CD4-positive, alpha-beta T cell (primary cell): ENCODE data around the gene TSHZ2. TPM values are rescaled to one million over a fixed set of nuclear protein-coding genes. Genes with fewer than 3 reads are reported as not detected.
A peak's percentile ranks its signal among the peaks of the same experiment; 100 is the strongest.

Experiments used
- ATAC-seq: fragments of 200-7000 bp; cut with Tn5 transposase; one replicate; pipeline ENCODE4 v1.10.0; 2022; ENCODE audit warnings: mild to moderate bottlenecking; ENCODE audit not compliant: poor library complexity
- CTCF ChIA-PET: fragments of 350-600 bp; sonication (Branson Sonifier 250); formaldehyde crosslinking; loops from one replicate; lab custom pipeline; 2021; ENCODE audit warnings: antibody characterized with exemption, inconsistent platforms; lab: Charles Lee
- POLR2A ChIA-PET: fragments of 350-600 bp; sonication (Branson Sonifier 250); formaldehyde crosslinking; loops from one replicate; lab custom pipeline; 2021; ENCODE audit warnings: antibody characterized with exemption, inconsistent platforms; lab: Charles Lee
- DNase-seq, 14 experiments: peaks; one replicate each; pipeline ENCODE4 v3.0.0-alpha.2; 2013 to 2020; ENCODE audit warnings: mixed read lengths in 2 of 14
- H3K27ac ChIP-seq, 2 donors: one replicate each; pipeline versions ENCODE4 v1.5.1 to v1.7.0; 2013; ENCODE audit warnings: low read length in 2 of 2, low read depth in 1 of 2, mild to moderate bottlenecking in 1 of 2
- H3K27me3 ChIP-seq, 2 experiments: 1 replicate in 1 of 2; 2 replicates in 1 of 2; pipeline versions ENCODE4 v1.6.1 to v1.7.0; 2013; ENCODE audit warnings: low read length in 2 of 2, control low read depth in 1 of 2, mild to moderate bottlenecking in 1 of 2, moderate library complexity in 1 of 2; ENCODE audit not compliant: insufficient read depth in 2 of 2, control insufficient read depth in 1 of 2
- H3K36me3 ChIP-seq: one replicate; pipeline ENCODE4 v1.6.1; 2013; ENCODE audit warnings: low read length, control low read depth; ENCODE audit not compliant: insufficient read depth
- H3K4me1 ChIP-seq: one replicate; pipeline ENCODE4 v1.6.1; 2013; ENCODE audit warnings: low read length, control low read depth; ENCODE audit not compliant: insufficient read depth
- H3K4me3 ChIP-seq: one replicate; pipeline ENCODE4 v1.5.1; 2013; ENCODE audit warnings: mild to moderate bottlenecking, low read length, moderate library complexity
- H3K9me3 ChIP-seq, 2 experiments: 1 replicate in 1 of 2; 2 replicates in 1 of 2; pipeline versions ENCODE4 v1.6.1 to v1.7.0; 2013; ENCODE audit warnings: low read length in 2 of 2, mild to moderate bottlenecking in 2 of 2, control low read depth in 1 of 2, moderate library complexity in 1 of 2; ENCODE audit not compliant: control insufficient read depth in 1 of 2, insufficient read depth in 1 of 2
- H3K27ac Mint-ChIP-seq: one replicate; pipeline ENCODE4 v1.8.0; 2020; ENCODE audit warnings: mixed read lengths
- H3K27me3 Mint-ChIP-seq: one replicate; pipeline ENCODE4 v1.8.0; 2021; ENCODE audit warnings: mixed read lengths
- H3K36me3 Mint-ChIP-seq: one replicate; pipeline ENCODE4 v1.8.0; 2021; ENCODE audit warnings: low read depth, mixed read lengths
- H3K4me1 Mint-ChIP-seq: one replicate; pipeline ENCODE4 v1.8.0; 2021; ENCODE audit warnings: low read depth, mixed read lengths
- H3K4me3 Mint-ChIP-seq: one replicate; pipeline ENCODE4 v1.8.0; 2020; ENCODE audit warnings: mild to moderate bottlenecking, mixed read lengths
- H3K9me3 Mint-ChIP-seq: one replicate; pipeline ENCODE4 v1.8.0; 2020; ENCODE audit warnings: mixed read lengths
- intact Hi-C, 2 experiments: fragments of 100-400 bp; cut with DNase I in 1 of 2; cut with micrococcal nuclease in 1 of 2; formaldehyde crosslinking; loops; one replicate each; pipeline versions ENCODE4 v1.15.1 to v1.9.0; 2023 to 2025; cut with DNase I, micrococcal nuclease
- total RNA-seq, 174 experiments: library from RNA in 2 of 174; stranded (reverse) in 2 of 174; gene quantifications; one replicate each; pipeline ENCODE4 v1.2.3 and lab custom pipeline; 2021 to 2026
- TF ChIP-seq, protein P1 (sequence below): fragments of 200-600 bp; IDR thresholded peaks from one replicate; pipeline ENCODE4 v1.8.0; 2022; ENCODE audit warnings: antibody characterized with exemption, mild to moderate bottlenecking

The TSHZ2 gene
- total RNA-seq, 2 experiments from 2014 or later, result 26.1 to 27.4 TPM

DNA sequence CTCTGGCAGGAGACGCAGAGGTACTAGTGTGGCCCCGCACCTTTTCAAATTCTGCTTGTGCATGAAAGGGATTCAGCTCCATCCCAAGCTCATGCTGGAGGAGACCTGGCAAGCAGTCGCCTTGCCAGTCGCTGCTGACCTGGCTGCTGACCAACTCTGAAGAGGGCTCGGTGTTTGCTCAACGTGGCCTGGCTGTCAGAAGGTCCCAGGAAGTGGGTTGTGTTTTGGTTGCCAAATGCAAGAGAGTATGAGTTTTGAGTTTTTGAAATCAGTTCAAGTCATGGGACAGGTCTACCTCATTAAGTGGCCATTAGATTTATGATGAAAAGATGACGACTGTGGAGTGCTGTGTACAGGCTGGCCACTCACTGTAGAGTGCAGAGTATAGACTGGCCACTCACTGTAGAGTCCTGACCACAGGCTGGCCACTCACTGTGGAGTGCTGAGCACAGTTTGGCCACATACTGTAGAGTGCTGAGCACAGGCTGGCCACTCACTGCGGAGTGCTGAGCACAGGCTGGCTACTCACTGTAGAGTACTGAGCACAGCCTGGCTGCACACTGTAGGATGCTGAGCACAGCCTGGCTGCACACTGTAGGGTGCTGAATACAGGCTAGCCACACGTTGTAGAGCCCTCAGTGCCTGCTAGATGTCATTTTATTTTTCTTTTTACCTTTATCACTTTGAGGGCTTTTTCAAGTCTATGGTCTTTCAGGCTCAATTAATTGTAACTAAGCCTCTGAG is 427.6 kb downstream of the TSHZ2 start:
- H3K4me3 Mint-ChIP-seq, result no peak overlapping the region
- no peak for DNase-seq
- Histone ChIP-seq H3K4me3 (no peak overlapping the region), H3K4me1 (peaks cover 6% of the 10 kb centered on the region), H3K9me3 (peaks cover 0 to 6% of the 10 kb centered on the region in 2 experiments), H3K27me3 (no peaks in the 10 kb centered on the region), H3K36me3 (no peaks in the 10 kb centered on the region), H3K27ac (no peak overlapping the region)
- TF ChIP-seq, protein P1, sequence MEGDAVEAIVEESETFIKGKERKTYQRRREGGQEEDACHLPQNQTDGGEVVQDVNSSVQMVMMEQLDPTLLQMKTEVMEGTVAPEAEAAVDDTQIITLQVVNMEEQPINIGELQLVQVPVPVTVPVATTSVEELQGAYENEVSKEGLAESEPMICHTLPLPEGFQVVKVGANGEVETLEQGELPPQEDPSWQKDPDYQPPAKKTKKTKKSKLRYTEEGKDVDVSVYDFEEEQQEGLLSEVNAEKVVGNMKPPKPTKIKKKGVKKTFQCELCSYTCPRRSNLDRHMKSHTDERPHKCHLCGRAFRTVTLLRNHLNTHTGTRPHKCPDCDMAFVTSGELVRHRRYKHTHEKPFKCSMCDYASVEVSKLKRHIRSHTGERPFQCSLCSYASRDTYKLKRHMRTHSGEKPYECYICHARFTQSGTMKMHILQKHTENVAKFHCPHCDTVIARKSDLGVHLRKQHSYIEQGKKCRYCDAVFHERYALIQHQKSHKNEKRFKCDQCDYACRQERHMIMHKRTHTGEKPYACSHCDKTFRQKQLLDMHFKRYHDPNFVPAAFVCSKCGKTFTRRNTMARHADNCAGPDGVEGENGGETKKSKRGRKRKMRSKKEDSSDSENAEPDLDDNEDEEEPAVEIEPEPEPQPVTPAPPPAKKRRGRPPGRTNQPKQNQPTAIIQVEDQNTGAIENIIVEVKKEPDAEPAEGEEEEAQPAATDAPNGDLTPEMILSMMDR, result no peak
- peaks cover 4% of the 10 kb centered on the region for H3K36me3 Mint-ChIP-seq
- H3K4me1 Mint-ChIP-seq, result peaks cover 53% of the 10 kb centered on the region
- peaks cover 4% of the 10 kb centered on the region for H3K9me3 Mint-ChIP-seq
- ChIA-PET POLR2A (no interaction called here), CTCF (no interaction called here)
- no peak overlapping the region for H3K27ac Mint-ChIP-seq
- H3K27me3 Mint-ChIP-seq, result no peaks in the 10 kb centered on the region
- ATAC-seq, result no peak
- intact Hi-C loops, result no loop called here

GRCh38 chr20:53402233-53403005 is 430.3 kb downstream of the TSHZ2 start:
- no peaks in the 10 kb centered on the region for H3K27me3 ChIP-seq
- no peak overlapping the region for H3K4me3 Mint-ChIP-seq
- DNase-seq, result peak in 12 of 14 experiments; percentile 3 to 60 (median 30)
- peak overlapping the region; percentile 22 for H3K27ac Mint-ChIP-seq
- H3K4me3 ChIP-seq, result no peak overlapping the region
- CTCF ChIA-PET, result no interaction called here
- H3K4me1 Mint-ChIP-seq, result peaks cover 64% of the 10 kb centered on the region
- H3K27ac ChIP-seq, result no peak overlapping the region
- intact Hi-C loops, result loop anchor here in 1 of 2 experiments (1.0 kb wide), 1 partner anchor 14 kb away; no protein-coding TSS in a partner anchor
- ATAC-seq, result peak; percentile 93
- H3K9me3 Mint-ChIP-seq, result peaks cover 4% of the 10 kb centered on the region
- H3K9me3 ChIP-seq, result peaks cover 0 to 6% of the 10 kb centered on the region in 2 experiments
- H3K27me3 Mint-ChIP-seq, result no peaks in the 10 kb centered on the region
- no peaks in the 10 kb centered on the region for H3K36me3 Mint-ChIP-seq
- POLR2A ChIA-PET, result interaction anchor here (0.6 kb wide), 1 partner anchor 1965 kb away, joined by 4 read pairs; no protein-coding TSS in a partner anchor
- no peaks in the 10 kb centered on the region for H3K36me3 ChIP-seq
- TF ChIP-seq, protein P1, result no peak
- H3K4me1 ChIP-seq, result peaks cover 6% of the 10 kb centered on the region

GRCh38 chr20:53403029-53403428 is 430.9 kb downstream of the TSHZ2 start:
- no peak for DNase-seq
- Histone ChIP-seq H3K4me1 (peaks cover 6% of the 10 kb centered on the region), H3K4me3 (no peak overlapping the region), H3K9me3 (peaks cover 0 to 6% of the 10 kb centered on the region in 2 experiments), H3K27me3 (no peaks in the 10 kb centered on the region), H3K27ac (no peak overlapping the region), H3K36me3 (no peaks in the 10 kb centered on the region)
- Mint-ChIP-seq H3K27me3 (no peaks in the 10 kb centered on the region), H3K36me3 (no peaks in the 10 kb centered on the region), H3K4me3 (no peak overlapping the region), H3K4me1 (peaks cover 64% of the 10 kb centered on the region), H3K27ac (peak overlapping the region; percentile 22), H3K9me3 (peaks cover 4% of the 10 kb centered on the region)
- intact Hi-C loops, result no loop called here
- ATAC-seq, result no peak
- ChIA-PET CTCF (no interaction called here), POLR2A (no interaction called here)
- TF ChIP-seq, protein P1, result no peak
